MM.1S (cell line): ENCODE measurements around the gene SERPINA12.

Experiments used
- DNase-seq: peaks from one replicate; pipeline ENCODE4 v3.0.0-alpha.2; 2015
- H2AFZ ChIP-seq: fragments of 300-600 bp; sonication (generic); 2 replicates; pipeline ENCODE4 v1.6.0; 2016; ENCODE audit warnings: antibody characterized with exemption, low read length
- H3F3A ChIP-seq: fragments of 300-600 bp; sonication (generic); 2 replicates; pipeline ENCODE4 v1.6.1; 2016; ENCODE audit warnings: mild to moderate bottlenecking, antibody characterized with exemption, low read length, moderate library complexity, mixed read lengths; ENCODE audit not compliant: insufficient read depth
- H3K27ac ChIP-seq: fragments of 300-600 bp; sonication (generic); 2 replicates; pipeline ENCODE4 v1.5.1; 2016; ENCODE audit warnings: mild to moderate bottlenecking, low read length
- H3K27me3 ChIP-seq: fragments of 300-600 bp; sonication (generic); replicated peaks from 2 replicates; pipeline ENCODE4 v1.6.0; 2016; ENCODE audit warnings: low read length; ENCODE audit not compliant: insufficient read depth
- H3K36me3 ChIP-seq: fragments of 300-600 bp; sonication (generic); replicated peaks from 2 replicates; pipeline ENCODE4 v1.6.1; 2016; ENCODE audit warnings: mild to moderate bottlenecking, low read length, mixed read lengths; ENCODE audit not compliant: insufficient read depth
- H3K4me1 ChIP-seq: fragments of 300-600 bp; sonication (generic); 2 replicates; pipeline ENCODE4 v1.6.1; 2016; ENCODE audit warnings: low read length, mixed read lengths
- H3K4me2 ChIP-seq: fragments of 300-600 bp; sonication (generic); 2 replicates; pipeline ENCODE4 v1.6.0; 2016; ENCODE audit warnings: low read depth, low read length
- H3K4me3 ChIP-seq: fragments of 300-600 bp; sonication (generic); 2 replicates; pipeline ENCODE4 v1.5.1; 2016; ENCODE audit warnings: low read length, mixed read lengths
- H3K79me2 ChIP-seq: fragments of 300-600 bp; sonication (generic); 2 replicates; pipeline ENCODE4 v1.6.1; 2016; ENCODE audit warnings: mixed run types, low read length, mixed read lengths
- H3K9ac ChIP-seq: fragments of 300-600 bp; sonication (generic); 2 replicates; pipeline ENCODE4 v1.6.1; 2016; ENCODE audit warnings: low read length, mixed read lengths
- H3K9me2 ChIP-seq: fragments of 300-600 bp; sonication (generic); replicated peaks from 2 replicates; pipeline ENCODE4 v1.6.1; 2016; ENCODE audit warnings: mild to moderate bottlenecking, low read length, mixed read lengths; ENCODE audit not compliant: insufficient read depth
- H3K9me3 ChIP-seq: fragments of 300-600 bp; sonication (generic); replicated peaks from 2 replicates; pipeline ENCODE4 v1.6.1; 2016; ENCODE audit warnings: mild to moderate bottlenecking, low read length, mixed read lengths; ENCODE audit not compliant: insufficient read depth
- H4K20me1 ChIP-seq: fragments of 300-600 bp; sonication (generic); 2 replicates; pipeline ENCODE4 v1.6.1; 2016; ENCODE audit warnings: mild to moderate bottlenecking, low read length, moderate library complexity, mixed read lengths; ENCODE audit not compliant: insufficient read depth
- CTCF ChIP-seq: fragments of 300-600 bp; sonication (generic); IDR thresholded peaks from 2 replicates; pipeline ENCODE4 v1.5.1; 2016; ENCODE audit warnings: antibody characterized with exemption, low read length, mixed read lengths
- EZH2 ChIP-seq: fragments of 300-600 bp; sonication (generic); optimal IDR thresholded peaks from 2 replicates; pipeline ENCODE3; 2017; ENCODE audit warnings: low read depth, mild to moderate bottlenecking, antibody characterized with exemption, low read length, mixed read lengths
- EZH2phosphoT487 ChIP-seq: fragments of 300-600 bp; sonication (generic); IDR thresholded peaks from 2 replicates; pipeline ENCODE4 v1.6.1; 2018; ENCODE audit warnings: antibody characterized with exemption, low read length

Gene SERPINA12

DNA sequence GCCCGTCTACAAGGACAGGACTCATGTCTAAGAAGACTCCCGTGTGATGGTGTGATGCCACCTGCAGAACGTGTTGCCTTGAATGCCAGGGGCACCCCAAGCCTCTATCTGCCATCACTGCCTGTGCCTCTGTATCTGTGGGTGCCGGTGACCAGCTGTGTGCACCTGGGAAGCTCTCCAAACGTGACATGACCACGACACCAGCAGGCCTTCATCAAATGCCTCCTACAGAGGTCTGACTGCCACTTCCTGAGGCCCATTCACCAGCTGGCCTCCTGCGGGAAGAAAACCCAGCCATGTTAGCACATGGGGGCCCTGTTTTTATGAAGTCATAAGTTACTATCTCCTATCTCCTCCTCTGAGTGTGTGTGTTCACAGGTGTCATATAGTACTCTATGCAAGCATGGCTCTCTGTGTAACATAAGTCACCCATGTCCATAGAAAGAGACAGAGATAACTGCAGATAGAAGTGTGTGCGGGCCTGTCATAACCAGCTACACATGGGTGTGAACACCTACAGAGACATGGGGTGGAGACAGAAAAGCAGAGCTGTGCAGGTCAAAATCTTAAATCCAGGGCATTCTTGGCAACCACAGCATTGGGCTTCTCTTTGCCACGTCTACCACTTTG, 33.7 kb upstream of the SERPINA12 start:
- Histone ChIP-seq H3K9ac (no peak overlapping the region), H3K4me1 (no peaks in the 10 kb centered on the region), H3K27ac (no peak overlapping the region), H3K9me3 (no peaks in the 10 kb centered on the region), H3K4me2 (no peak overlapping the region), H3F3A (no peaks in the 10 kb centered on the region), H3K36me3 (no peaks in the 10 kb centered on the region), H3K27me3 (no peaks in the 10 kb centered on the region), H3K79me2 (no peaks in the 10 kb centered on the region), H2AFZ (no peak overlapping the region), H3K4me3 (no peak overlapping the region), H4K20me1 (no peaks in the 10 kb centered on the region), H3K9me2 (no peaks in the 10 kb centered on the region)
- no peak for TF ChIP-seq EZH2phosphoT487
- no peak for TF ChIP-seq EZH2
- TF ChIP-seq CTCF, result no peak
- DNase-seq, result no peak

DNA sequence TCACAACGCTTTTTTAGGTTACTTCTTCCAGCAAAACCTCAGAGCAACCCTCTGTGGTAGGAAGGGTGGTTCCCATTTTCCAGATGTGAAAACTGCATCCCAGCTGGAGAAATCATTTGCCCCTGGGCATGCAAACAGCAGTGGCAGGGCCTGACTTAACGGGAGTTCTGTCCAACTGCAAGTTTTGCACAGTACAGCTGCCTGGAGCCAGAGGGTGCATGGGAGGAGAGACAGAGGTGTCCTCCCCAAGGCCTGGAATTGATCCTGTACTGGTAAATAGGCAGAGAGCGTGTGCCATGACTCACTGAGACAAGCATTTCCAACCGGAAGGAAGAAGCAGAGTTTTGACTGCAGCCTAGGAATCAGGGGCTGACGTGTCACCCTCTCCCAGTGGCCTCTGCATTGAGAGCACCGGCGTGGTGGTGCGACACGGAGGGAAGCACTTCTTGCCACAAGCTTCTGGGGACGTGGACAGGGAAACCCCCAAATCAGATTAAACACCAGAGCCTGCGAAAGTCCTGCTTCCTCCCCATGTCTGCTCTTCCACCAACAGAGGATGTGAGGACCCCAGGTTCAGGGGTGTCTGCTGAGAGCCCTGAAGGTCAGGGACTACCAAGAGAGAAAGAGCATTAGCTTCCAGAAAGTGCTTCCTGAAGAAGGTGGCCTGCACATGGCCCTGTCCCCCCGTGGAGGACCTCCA, 33.0 kb upstream of the SERPINA12 start:
- no peak for TF ChIP-seq CTCF
- no peak for TF ChIP-seq EZH2phosphoT487
- no peak for TF ChIP-seq EZH2
- no peak overlapping the region for H3K27ac ChIP-seq
- no peak overlapping the region for H3K4me3 ChIP-seq
- no peaks in the 10 kb centered on the region for H3K36me3 ChIP-seq
- no peak overlapping the region for H2AFZ ChIP-seq
- H3K9me3 ChIP-seq, result no peaks in the 10 kb centered on the region
- DNase-seq, result no peak
- no peaks in the 10 kb centered on the region for H4K20me1 ChIP-seq
- no peak overlapping the region for H3K9ac ChIP-seq
- no peak overlapping the region for H3K4me2 ChIP-seq
- no peaks in the 10 kb centered on the region for H3K27me3 ChIP-seq
- H3F3A ChIP-seq, result no peaks in the 10 kb centered on the region
- no peaks in the 10 kb centered on the region for H3K79me2 ChIP-seq
- no peaks in the 10 kb centered on the region for H3K4me1 ChIP-seq
- no peaks in the 10 kb centered on the region for H3K9me2 ChIP-seq

- Histone ChIP-seq H3K4me2 (no peak overlapping the region), H3F3A (no peaks in the 10 kb centered on the region), H3K79me2 (no peaks in the 10 kb centered on the region), H3K9me3 (no peaks in the 10 kb centered on the region), H3K36me3 (no peaks in the 10 kb centered on the region), H3K9me2 (no peaks in the 10 kb centered on the region), H2AFZ (no peak overlapping the region), H3K9ac (no peak overlapping the region), H3K4me1 (no peaks in the 10 kb centered on the region), H4K20me1 (no peaks in the 10 kb centered on the region), H3K27me3 (no peaks in the 10 kb centered on the region), H3K27ac (no peak overlapping the region), H3K4me3 (no peak overlapping the region)
- DNase-seq, result no peak
- no peak for TF ChIP-seq CTCF
- TF ChIP-seq EZH2, result no peak
- TF ChIP-seq EZH2phosphoT487, result no peak
Measured at GRCh38 chr14:94541234-94541975, 32.1 kb upstream of the SERPINA12 start.
